Uterus (tissue), 4 donors: Measurements from ENCODE around the gene CAMK2N2. TPM values are rescaled to one million over a fixed set of nuclear protein-coding genes. Genes with fewer than 3 reads are reported as not detected.

Source experiments
- DNase-seq, 2 donors: peaks; one replicate each; pipeline ENCODE4 v3.0.0-alpha.2; 2019 to 2020
- H3K27ac ChIP-seq, 2 donors: fragments of 200-600 bp; sonication (generic); 1 replicate in 1 of 2; 2 replicates in 1 of 2; pipeline ENCODE4 v1.5.1; 2016 to 2018
- H3K27me3 ChIP-seq, 2 donors: fragments of 200-600 bp; sonication (generic); one replicate each; pipeline ENCODE4 v1.5.1; 2018 to 2019; ENCODE audit warnings: control low read depth in 1 of 2
- H3K36me3 ChIP-seq, 2 donors: fragments of 200-600 bp; sonication (generic); one replicate each; pipeline ENCODE4 v1.5.1; 2019; ENCODE audit warnings: control low read depth in 1 of 2
- H3K4me1 ChIP-seq, 2 donors: fragments of 200-600 bp; sonication (generic); one replicate each; pipeline ENCODE4 v1.5.1; 2018 to 2019; ENCODE audit warnings: control low read depth in 1 of 2
- H3K4me3 ChIP-seq, 2 donors: fragments of 200-600 bp; sonication (generic); 1 replicate in 1 of 2; 2 replicates in 1 of 2; pipeline ENCODE4 v1.5.1; 2018 to 2019; ENCODE audit warnings: mild to moderate bottlenecking in 1 of 2
- H3K9me3 ChIP-seq, 2 donors: fragments of 200-600 bp; sonication (generic); one replicate each; pipeline ENCODE4 v1.5.1; 2019; ENCODE audit warnings: control low read depth in 1 of 2
- CTCF ChIP-seq, 4 experiments: fragments of 200-600 bp in 2 of 4; fragments of 450-650 bp in 2 of 4; sonication (generic) in 2 of 4; IDR thresholded peaks; one replicate each; pipeline ENCODE4 v1.5.1; 2016 to 2019; ENCODE audit warnings: antibody characterized with exemption in 4 of 4, mild to moderate bottlenecking in 2 of 4, moderate library complexity in 1 of 4
- POLR2A ChIP-seq, 2 donors: fragments of 450-650 bp; IDR thresholded peaks; one replicate each; pipeline ENCODE4 v1.6.1; 2016; ENCODE audit warnings: antibody characterized with exemption in 2 of 2, mild to moderate bottlenecking in 1 of 2, moderate library complexity in 1 of 2
- intact Hi-C: fragments of 100-400 bp; cut with DNase I; formaldehyde crosslinking; loops from one replicate; pipeline ENCODE4 v1.15.1; 2023; ENCODE audit warnings: low total_unique reads
- total RNA-seq, 4 donors: library from RNA; depleted of rRNA in 3 of 4; stranded (reverse); fragments of >200 nt in 3 of 4; gene quantifications; one replicate each; pipeline versions ENCODE4 v1.1.0 to v1.2.4, GENCODE V29; 2014 to 2023
- donor health status: DM: yes; HTN: yes; CAD: no.

Gene CAMK2N2
- total RNA-seq, 4 donors from 2014 or later: not detected

- H3K36me3 ChIP-seq: no peaks in the 10 kb centered on the region
- TF ChIP-seq POLR2A (IDR thresholded peaks at IDR 0.05): no peak
- no peak for TF ChIP-seq CTCF (IDR thresholded peaks at IDR 0.05)
- no peak overlapping the region for H3K27ac ChIP-seq
- H3K4me3 ChIP-seq: no peak overlapping the region
- peaks cover 8 to 18% of the 10 kb centered on the region in 2 donors for H3K27me3 ChIP-seq
- peaks cover 0 to 13% of the 10 kb centered on the region in 2 donors for H3K4me1 ChIP-seq
- no peaks in the 10 kb centered on the region for H3K9me3 ChIP-seq
- intact Hi-C loops: no loop called here
- peak; percentile 40 to 49 for DNase-seq
These were observed 27.1 kb downstream of the CAMK2N2 start for GRCh38 chr3:184234224-184234623.

- Histone ChIP-seq H3K36me3 (no peaks in the 10 kb centered on the region), H3K27ac (no peak overlapping the region), H3K4me1 (peaks cover 0 to 18% of the 10 kb centered on the region in 2 donors), H3K4me3 (no peak overlapping the region), H3K9me3 (no peaks in the 10 kb centered on the region), H3K27me3 (peaks cover 8 to 19% of the 10 kb centered on the region in 2 donors)
- no peak for DNase-seq
- TF ChIP-seq POLR2A (IDR thresholded peaks at IDR 0.05): no peak
- no peak for TF ChIP-seq CTCF (IDR thresholded peaks at IDR 0.05)
- intact Hi-C loops: no loop called here
These were observed 28.1 kb downstream of the CAMK2N2 start for GRCh38 chr3:184233127-184233843.

- Histone ChIP-seq H3K4me1 (peaks cover 0 to 18% of the 10 kb centered on the region in 2 donors), H3K36me3 (no peaks in the 10 kb centered on the region), H3K27ac (no peak overlapping the region), H3K27me3 (peaks cover 8 to 19% of the 10 kb centered on the region in 2 donors), H3K4me3 (no peak overlapping the region), H3K9me3 (no peaks in the 10 kb centered on the region)
- DNase-seq: no peak
- intact Hi-C loops: no loop called here
- no peak for TF ChIP-seq CTCF (IDR thresholded peaks at IDR 0.05)
These were observed 29.7 kb downstream of the CAMK2N2 start for GRCh38 chr3:184231671-184232070.

- no peaks in the 10 kb centered on the region for H3K9me3 ChIP-seq
- H3K4me1 ChIP-seq: peaks cover 0 to 18% of the 10 kb centered on the region in 2 donors
- intact Hi-C loops: no loop called here
- H3K36me3 ChIP-seq: no peaks in the 10 kb centered on the region
- H3K27ac ChIP-seq: no peak overlapping the region
- no peak for DNase-seq
- TF ChIP-seq CTCF (IDR thresholded peaks at IDR 0.05) (no peak), POLR2A (IDR thresholded peaks at IDR 0.05) (no peak)
- peak overlapping the region in 1 of 2 donors; percentile 44 for H3K4me3 ChIP-seq
- H3K27me3 ChIP-seq: peaks cover 8 to 19% of the 10 kb centered on the region in 2 donors
These were observed 30.5 kb downstream of the CAMK2N2 start for GRCh38 chr3:184230603-184231528.
